Neural cell (in vitro differentiated cells): ENCODE data around the gene GRK3.

Experiments used
- CTCF ChIP-seq: fragments of 450-650 bp; IDR thresholded peaks from 2 replicates; pipeline ENCODE4 v1.5.1; 2014; ENCODE audit warnings: antibody characterized with exemption, mild to moderate bottlenecking, moderate library complexity; ENCODE audit not compliant: poor library complexity, severe bottlenecking
- EP300 ChIP-seq: fragments of 450-650 bp; conservative IDR thresholded peaks from 2 replicates; pipeline ENCODE4 v1.6.1; 2014; ENCODE audit warnings: antibody characterized with exemption, mild to moderate bottlenecking, moderate library complexity; ENCODE audit not compliant: poor library complexity, severe bottlenecking
- EZH2 ChIP-seq: fragments of 200-600, 300-800 bp; shearing (Covaris generic), sonication (generic); IDR thresholded peaks from 2 replicates; pipeline ENCODE4 v1.6.1; 2014; ENCODE audit warnings: antibody characterized with exemption, low read length, borderline replicate concordance, mild to moderate bottlenecking; ENCODE audit not compliant: insufficient read depth, poor library complexity, severe bottlenecking
- MXI1 ChIP-seq: fragments of 450-650 bp; conservative IDR thresholded peaks from 2 replicates; pipeline ENCODE4 v1.6.1; 2014; ENCODE audit warnings: antibody characterized with exemption, mild to moderate bottlenecking; ENCODE audit not compliant: poor library complexity, severe bottlenecking
- POLR2AphosphoS5 ChIP-seq: IDR thresholded peaks from 2 replicates; pipeline ENCODE4 v1.6.1; 2012
- SMC3 ChIP-seq: fragments of 450-650 bp; conservative IDR thresholded peaks from 2 replicates; pipeline ENCODE4 v1.6.1; 2014; ENCODE audit warnings: antibody characterized with exemption, mild to moderate bottlenecking, moderate library complexity; ENCODE audit not compliant: poor library complexity
- TAF1 ChIP-seq: IDR thresholded peaks from 2 replicates; pipeline ENCODE4 v1.6.1; 2012; ENCODE audit warnings: low read depth
- TF ChIP-seq, protein P1 (sequence below): IDR thresholded peaks from 2 replicates; pipeline ENCODE4 v1.6.1; 2012; ENCODE audit warnings: borderline replicate concordance

GRCh38 chr22:25623310-25623734, 58.8 kb downstream of the GRK3 start:
- TF ChIP-seq CTCF, result no peak
- TF ChIP-seq EP300, result no peak
- no peak for TF ChIP-seq TAF1
- TF ChIP-seq POLR2AphosphoS5, result no peak
- no peak for TF ChIP-seq SMC3
- no peak for TF ChIP-seq EZH2
- TF ChIP-seq, protein P1, sequence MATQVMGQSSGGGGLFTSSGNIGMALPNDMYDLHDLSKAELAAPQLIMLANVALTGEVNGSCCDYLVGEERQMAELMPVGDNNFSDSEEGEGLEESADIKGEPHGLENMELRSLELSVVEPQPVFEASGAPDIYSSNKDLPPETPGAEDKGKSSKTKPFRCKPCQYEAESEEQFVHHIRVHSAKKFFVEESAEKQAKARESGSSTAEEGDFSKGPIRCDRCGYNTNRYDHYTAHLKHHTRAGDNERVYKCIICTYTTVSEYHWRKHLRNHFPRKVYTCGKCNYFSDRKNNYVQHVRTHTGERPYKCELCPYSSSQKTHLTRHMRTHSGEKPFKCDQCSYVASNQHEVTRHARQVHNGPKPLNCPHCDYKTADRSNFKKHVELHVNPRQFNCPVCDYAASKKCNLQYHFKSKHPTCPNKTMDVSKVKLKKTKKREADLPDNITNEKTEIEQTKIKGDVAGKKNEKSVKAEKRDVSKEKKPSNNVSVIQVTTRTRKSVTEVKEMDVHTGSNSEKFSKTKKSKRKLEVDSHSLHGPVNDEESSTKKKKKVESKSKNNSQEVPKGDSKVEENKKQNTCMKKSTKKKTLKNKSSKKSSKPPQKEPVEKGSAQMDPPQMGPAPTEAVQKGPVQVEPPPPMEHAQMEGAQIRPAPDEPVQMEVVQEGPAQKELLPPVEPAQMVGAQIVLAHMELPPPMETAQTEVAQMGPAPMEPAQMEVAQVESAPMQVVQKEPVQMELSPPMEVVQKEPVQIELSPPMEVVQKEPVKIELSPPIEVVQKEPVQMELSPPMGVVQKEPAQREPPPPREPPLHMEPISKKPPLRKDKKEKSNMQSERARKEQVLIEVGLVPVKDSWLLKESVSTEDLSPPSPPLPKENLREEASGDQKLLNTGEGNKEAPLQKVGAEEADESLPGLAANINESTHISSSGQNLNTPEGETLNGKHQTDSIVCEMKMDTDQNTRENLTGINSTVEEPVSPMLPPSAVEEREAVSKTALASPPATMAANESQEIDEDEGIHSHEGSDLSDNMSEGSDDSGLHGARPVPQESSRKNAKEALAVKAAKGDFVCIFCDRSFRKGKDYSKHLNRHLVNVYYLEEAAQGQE, result no peak
- no peak for TF ChIP-seq MXI1
